ENCODE results near the gene ARHGAP23. TPM values are rescaled to one million over a fixed set of nuclear protein-coding genes. Genes with fewer than 3 reads are reported as not detected.

ARHGAP23 gene
- total and polyA plus RNA-seq, 3 experiments from 2014 or later = 0.48 to 1.0 TPM; not detected in 1

DNA sequence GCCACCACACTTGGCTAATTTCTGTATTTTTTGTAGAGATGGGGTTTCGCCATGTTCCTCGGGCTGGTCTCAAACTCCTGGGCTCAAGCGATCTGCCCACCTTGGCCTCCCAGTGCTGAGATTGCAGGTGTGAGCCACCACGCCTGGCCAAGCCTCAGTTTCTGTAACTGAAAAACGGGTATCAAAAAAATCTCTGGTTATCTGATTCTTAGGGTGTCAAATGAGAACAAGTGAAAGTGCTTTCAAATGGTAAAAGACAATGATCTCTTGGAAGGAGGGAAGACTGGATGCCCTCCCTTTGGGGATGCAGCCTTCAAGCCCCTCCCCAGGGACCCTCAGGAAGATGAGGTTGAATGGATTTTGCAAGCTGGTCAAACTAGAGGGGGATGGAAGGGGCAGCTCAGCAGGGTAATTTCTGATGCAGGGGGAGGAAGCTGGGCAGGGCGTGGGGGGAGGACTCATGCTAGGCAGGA is 22.3 kb downstream of the ARHGAP23 start:
- no peaks in the 10 kb centered on the region for H3K9me3 Mint-ChIP-seq
- no peak for DNase-seq
- ChIA-PET POLR2A (no interaction called here), CTCF (no interaction called here)
- Histone ChIP-seq H3K27ac (ENCODE audit: low read depth, low read length) (no peak overlapping the region), H3K4me3 (ENCODE audit: low read length) (no peak overlapping the region), H3K27me3 (ENCODE audit: insufficient read depth, low read length, poor library complexity, severe bottlenecking) (peaks cover 3% of the 10 kb centered on the region), H3K9me3 (ENCODE audit: low read length) (no peaks in the 10 kb centered on the region), H3K36me3 (ENCODE audit: insufficient read depth, low read length) (no peaks in the 10 kb centered on the region), H3K4me1 (ENCODE audit: insufficient read depth, low read length) (no peaks in the 10 kb centered on the region)
- no peak overlapping the region for H3K4me3 Mint-ChIP-seq
- peaks cover 30 to 50% of the 10 kb centered on the region in 2 donors for H3K27me3 Mint-ChIP-seq
- peak overlapping the region in 1 of 8 donors; percentile 17 for H3K27ac Mint-ChIP-seq
- peaks cover 15 to 21% (median 18%) of the 10 kb centered on the region in 3 donors for H3K4me1 Mint-ChIP-seq
- no peaks in the 10 kb centered on the region for H3K36me3 Mint-ChIP-seq

DNA sequence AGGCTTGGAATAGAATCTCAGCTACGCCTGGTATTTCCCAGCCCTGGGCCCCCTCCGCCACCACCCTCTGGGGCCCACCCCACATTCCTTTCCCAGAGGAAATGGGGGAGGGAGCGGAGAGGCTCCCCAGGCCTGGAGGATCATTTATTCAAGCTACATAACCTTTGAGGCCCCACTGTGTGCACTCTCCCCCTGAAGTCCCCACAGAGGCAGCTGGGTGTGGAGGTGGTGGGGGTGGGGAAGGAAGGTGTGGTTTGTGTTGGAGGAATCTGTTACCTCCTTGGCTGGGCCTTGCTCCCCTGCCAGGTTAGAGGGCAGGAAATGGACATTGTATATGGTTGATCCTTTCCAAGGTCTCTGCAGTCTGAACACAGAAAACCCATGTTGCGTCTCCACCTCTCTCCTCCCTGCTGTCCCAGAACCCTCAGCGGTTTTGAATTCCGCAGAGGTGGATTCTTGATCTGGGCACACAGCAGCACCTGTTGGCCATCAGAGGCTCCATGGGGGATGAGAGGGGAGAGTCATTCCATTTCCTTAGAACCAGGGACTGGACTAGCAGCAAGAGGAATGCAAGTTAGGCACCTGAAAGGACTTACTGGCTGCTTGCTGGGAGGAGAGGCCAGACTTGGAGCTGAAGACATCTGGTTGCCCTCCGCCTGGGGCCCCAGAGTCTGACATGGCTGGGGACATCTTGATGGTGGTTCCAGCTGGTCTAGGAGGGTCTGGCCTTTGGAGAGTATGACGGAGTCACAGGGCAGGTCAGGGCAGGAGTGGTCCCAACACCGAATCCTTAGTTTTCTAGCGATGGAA is 23.0 kb downstream of the ARHGAP23 start:
- Mint-ChIP-seq H3K4me3 (no peak overlapping the region), H3K9me3 (no peaks in the 10 kb centered on the region), H3K4me1 (peaks cover 15 to 21% (median 18%) of the 10 kb centered on the region in 3 donors), H3K27me3 (peaks cover 30 to 54% of the 10 kb centered on the region in 2 donors), H3K36me3 (no peaks in the 10 kb centered on the region), H3K27ac (no peak overlapping the region)
- Histone ChIP-seq H3K4me3 (ENCODE audit: low read length) (no peak overlapping the region), H3K4me1 (ENCODE audit: insufficient read depth, low read length) (no peaks in the 10 kb centered on the region), H3K27me3 (ENCODE audit: insufficient read depth, low read length, poor library complexity, severe bottlenecking) (peaks cover 3% of the 10 kb centered on the region), H3K27ac (ENCODE audit: low read depth, low read length) (no peak overlapping the region), H3K9me3 (ENCODE audit: low read length) (no peaks in the 10 kb centered on the region), H3K36me3 (ENCODE audit: insufficient read depth, low read length) (no peaks in the 10 kb centered on the region)
- ChIA-PET POLR2A (no interaction called here), CTCF (no interaction called here)
- DNase-seq = no peak

- H3K36me3 ChIP-seq (ENCODE audit: insufficient read depth, low read length) = no peaks in the 10 kb centered on the region
- H3K4me1 ChIP-seq (ENCODE audit: insufficient read depth, low read length) = no peaks in the 10 kb centered on the region
- H3K27ac Mint-ChIP-seq = peak overlapping the region in 1 of 8 donors; percentile 5
- H3K27me3 ChIP-seq (ENCODE audit: insufficient read depth, low read length, poor library complexity, severe bottlenecking) = peaks cover 3% of the 10 kb centered on the region
- peak overlapping the region in 1 of 7 donors; percentile 73 for H3K4me3 Mint-ChIP-seq
- H3K4me1 Mint-ChIP-seq = peaks cover 15 to 21% (median 18%) of the 10 kb centered on the region in 3 donors
- H3K9me3 Mint-ChIP-seq = no peaks in the 10 kb centered on the region
- no peak overlapping the region for H3K27ac ChIP-seq (ENCODE audit: low read depth, low read length)
- peaks cover 35 to 58% of the 10 kb centered on the region in 2 donors for H3K27me3 Mint-ChIP-seq
- DNase-seq = no peak
- H3K36me3 Mint-ChIP-seq = no peaks in the 10 kb centered on the region
- H3K9me3 ChIP-seq (ENCODE audit: low read length) = no peaks in the 10 kb centered on the region
- CTCF ChIA-PET = no interaction called here
- POLR2A ChIA-PET = no interaction called here
- H3K4me3 ChIP-seq (ENCODE audit: low read length) = no peak overlapping the region
Measured at GRCh38 chr17:38451840-38452529, 23.7 kb downstream of the ARHGAP23 start.

GRCh38 chr17:38452719-38453118 is 24.5 kb downstream of the ARHGAP23 start:
- POLR2A ChIA-PET = no interaction called here
- peak overlapping the region in 5 of 7 donors; percentile 3 to 73 (median 66) for H3K4me3 Mint-ChIP-seq
- Histone ChIP-seq H3K9me3 (ENCODE audit: low read length) (no peaks in the 10 kb centered on the region), H3K27me3 (ENCODE audit: insufficient read depth, low read length, poor library complexity, severe bottlenecking) (peaks cover 3% of the 10 kb centered on the region), H3K4me3 (ENCODE audit: low read length) (no peak overlapping the region), H3K36me3 (ENCODE audit: insufficient read depth, low read length) (no peaks in the 10 kb centered on the region), H3K4me1 (ENCODE audit: insufficient read depth, low read length) (no peaks in the 10 kb centered on the region), H3K27ac (ENCODE audit: low read depth, low read length) (no peak overlapping the region)
- peaks cover 35 to 63% of the 10 kb centered on the region in 2 donors for H3K27me3 Mint-ChIP-seq
- no peak for DNase-seq
- peak overlapping the region in 2 of 8 donors; percentile 5 to 56 for H3K27ac Mint-ChIP-seq
- no peaks in the 10 kb centered on the region for H3K36me3 Mint-ChIP-seq
- H3K9me3 Mint-ChIP-seq = no peaks in the 10 kb centered on the region
- peaks cover 15 to 21% (median 18%) of the 10 kb centered on the region in 3 donors for H3K4me1 Mint-ChIP-seq
- CTCF ChIA-PET = no interaction called here

DNA sequence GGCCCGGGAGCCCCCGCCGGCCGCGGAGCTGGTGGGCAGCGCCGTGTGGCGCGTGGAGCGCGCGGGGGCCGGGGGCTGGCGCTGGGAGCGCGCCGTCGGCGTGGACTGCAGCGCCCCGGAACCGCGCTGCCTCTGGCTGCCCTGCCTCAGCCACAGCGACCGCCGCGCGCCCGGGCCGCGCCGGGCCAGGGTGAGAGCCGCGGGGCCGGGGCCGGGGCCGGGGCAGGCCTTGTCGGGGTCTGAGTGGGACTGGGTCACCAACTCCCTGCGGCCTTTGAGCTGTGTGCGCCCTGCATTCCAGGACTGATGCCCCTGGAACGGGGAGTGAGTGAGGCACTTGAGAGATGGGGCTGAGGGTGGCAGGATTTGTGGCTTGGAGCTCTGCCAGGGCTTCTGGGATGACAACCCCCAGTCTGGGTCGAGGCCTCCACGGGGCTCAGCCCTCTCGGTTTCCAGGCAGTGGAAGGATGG is 25.7 kb downstream of the ARHGAP23 start:
- ChIA-PET POLR2A (no interaction called here), CTCF (no interaction called here)

GRCh38 chr17:38454532-38454931 is 26.3 kb downstream of the ARHGAP23 start:
- no peaks in the 10 kb centered on the region for H3K36me3 ChIP-seq (ENCODE audit: insufficient read depth, low read length)
- ChIA-PET CTCF (no interaction called here), POLR2A (no interaction called here)
- no peaks in the 10 kb centered on the region for H3K4me1 ChIP-seq (ENCODE audit: insufficient read depth, low read length)
- H3K4me1 Mint-ChIP-seq = peaks cover 15 to 21% (median 18%) of the 10 kb centered on the region in 3 donors
- no peaks in the 10 kb centered on the region for H3K36me3 Mint-ChIP-seq
- no peaks in the 10 kb centered on the region for H3K9me3 Mint-ChIP-seq
- H3K4me3 Mint-ChIP-seq = peak overlapping the region in 3 of 7 donors; percentile 43 to 52 (median 47)
- no peak for DNase-seq
- no peak overlapping the region for H3K27ac ChIP-seq (ENCODE audit: low read depth, low read length)
- no peak overlapping the region for H3K4me3 ChIP-seq (ENCODE audit: low read length)
- peak overlapping the region in 1 of 8 donors; percentile 45 for H3K27ac Mint-ChIP-seq
- H3K27me3 ChIP-seq (ENCODE audit: insufficient read depth, low read length, poor library complexity, severe bottlenecking) = peaks cover 3% of the 10 kb centered on the region
- no peaks in the 10 kb centered on the region for H3K9me3 ChIP-seq (ENCODE audit: low read length)
- peaks cover 36 to 53% of the 10 kb centered on the region in 2 donors for H3K27me3 Mint-ChIP-seq

More for the DNA sequence above, 25.7 kb downstream of the ARHGAP23 start:
- Mint-ChIP-seq H3K27ac (no peak overlapping the region), H3K36me3 (no peaks in the 10 kb centered on the region), H3K27me3 (peaks cover 36 to 59% of the 10 kb centered on the region in 2 donors), H3K4me3 (no peak overlapping the region), H3K4me1 (peaks cover 15 to 21% (median 18%) of the 10 kb centered on the region in 3 donors), H3K9me3 (no peaks in the 10 kb centered on the region)
- H3K4me3 ChIP-seq (ENCODE audit: low read length) = no peak overlapping the region
- H3K9me3 ChIP-seq (ENCODE audit: low read length) = no peaks in the 10 kb centered on the region
- H3K27ac ChIP-seq (ENCODE audit: low read depth, low read length) = no peak overlapping the region
- peaks cover 3% of the 10 kb centered on the region for H3K27me3 ChIP-seq (ENCODE audit: insufficient read depth, low read length, poor library complexity, severe bottlenecking)
- no peaks in the 10 kb centered on the region for H3K4me1 ChIP-seq (ENCODE audit: insufficient read depth, low read length)
- DNase-seq = no peak
- no peaks in the 10 kb centered on the region for H3K36me3 ChIP-seq (ENCODE audit: insufficient read depth, low read length)

- Mint-ChIP-seq H3K4me1 (peaks cover 15 to 21% (median 18%) of the 10 kb centered on the region in 3 donors), H3K9me3 (no peaks in the 10 kb centered on the region), H3K27me3 (peaks cover 34 to 49% of the 10 kb centered on the region in 2 donors), H3K4me3 (no peak overlapping the region), H3K27ac (no peak overlapping the region), H3K36me3 (no peaks in the 10 kb centered on the region)
- H3K4me1 ChIP-seq (ENCODE audit: insufficient read depth, low read length) = no peaks in the 10 kb centered on the region
- CTCF ChIA-PET = no interaction called here
- no peaks in the 10 kb centered on the region for H3K9me3 ChIP-seq (ENCODE audit: low read length)
- POLR2A ChIA-PET = no interaction called here
- H3K27me3 ChIP-seq (ENCODE audit: insufficient read depth, low read length, poor library complexity, severe bottlenecking) = peaks cover 3% of the 10 kb centered on the region
- no peak overlapping the region for H3K27ac ChIP-seq (ENCODE audit: low read depth, low read length)
- DNase-seq = no peak
- H3K36me3 ChIP-seq (ENCODE audit: insufficient read depth, low read length) = no peaks in the 10 kb centered on the region
- no peak overlapping the region for H3K4me3 ChIP-seq (ENCODE audit: low read length)
Measured at GRCh38 chr17:38455288-38455915, 27.1 kb downstream of the ARHGAP23 start.

Data from CD8-positive, alpha-beta memory T cell (primary cell).